Lower lobe of right lung (tissue), 2 donors: Measurements from ENCODE around the gene DIPK2A. TPM values are rescaled to one million over a fixed set of nuclear protein-coding genes. Genes with fewer than 3 reads are reported as not detected.

Source experiments
- ATAC-seq, 2 donors: fragments of 200-7000 bp; cut with Tn5 transposase; one replicate each; pipeline ENCODE4 v1.9.1; 2020 to 2022; ENCODE audit warnings: mild to moderate bottlenecking in 2 of 2, moderate library complexity in 2 of 2
- DNase-seq: peaks from one replicate; pipeline ENCODE4 v3.0.0-alpha.2; 2020
- H3K27ac ChIP-seq: fragments of 200-600 bp; one replicate; pipeline ENCODE4 v1.8.0; 2022
- H3K27me3 ChIP-seq: fragments of 200-600 bp; one replicate; pipeline ENCODE4 v1.8.0; 2022; ENCODE audit warnings: low read depth
- H3K36me3 ChIP-seq: fragments of 200-600 bp; one replicate; pipeline ENCODE4 v1.8.0; 2022; ENCODE audit warnings: mild to moderate bottlenecking
- H3K4me1 ChIP-seq: fragments of 200-600 bp; one replicate; pipeline ENCODE4 v1.8.0; 2022
- H3K4me3 ChIP-seq: fragments of 200-600 bp; one replicate; pipeline ENCODE4 v1.8.0; 2022; ENCODE audit warnings: mild to moderate bottlenecking
- H3K9me3 ChIP-seq: fragments of 200-600 bp; one replicate; pipeline ENCODE4 v1.8.0; 2022
- CTCF ChIP-seq: fragments of 200-600 bp; IDR thresholded peaks from one replicate; pipeline ENCODE4 v1.8.0; 2022; ENCODE audit warnings: antibody characterized with exemption, mild to moderate bottlenecking
- intact Hi-C: fragments of 100-400 bp; cut with DNase I; formaldehyde crosslinking; loops from one replicate; pipeline ENCODE4 v1.11.0; 2022
- total RNA-seq: library from RNA; stranded (reverse); fragmentation: NEBNext Ultra II Directional; extraction: Animal tissue kit (Norgen Biotek cat#: 25700); gene quantifications from one replicate; pipeline ENCODE4 v1.2.1, GENCODE V29; 2021
- donor health status: DM: no; HTN: yes; CAD: no; lungs with severe emphysema.

Gene DIPK2A
- total RNA-seq, 1 donor from 2014 or later: 22.4 TPM

- no peaks in the 10 kb centered on the region for H3K9me3 ChIP-seq
- no peaks in the 10 kb centered on the region for H3K4me1 ChIP-seq
- H3K27me3 ChIP-seq: no peaks in the 10 kb centered on the region
- no peak for TF ChIP-seq CTCF
- H3K36me3 ChIP-seq: no peaks in the 10 kb centered on the region
- H3K27ac ChIP-seq: no peak overlapping the region
- DNase-seq (no peak), ATAC-seq (no peak)
- H3K4me3 ChIP-seq: no peak overlapping the region
- intact Hi-C loops: no loop called here
Observed at GRCh38 chr3:144010371-144010770, 38.7 kb downstream of the DIPK2A start.

GRCh38 chr3:144011251-144011799 is 39.7 kb downstream of the DIPK2A start:
- H3K27me3 ChIP-seq: no peaks in the 10 kb centered on the region
- no peak overlapping the region for H3K27ac ChIP-seq
- no peak for DNase-seq
- H3K4me3 ChIP-seq: no peak overlapping the region
- TF ChIP-seq CTCF: no peak
- no peaks in the 10 kb centered on the region for H3K9me3 ChIP-seq
- ATAC-seq: no peak
- intact Hi-C loops: no loop called here
- H3K4me1 ChIP-seq: no peaks in the 10 kb centered on the region
- H3K36me3 ChIP-seq: no peaks in the 10 kb centered on the region

GRCh38 chr3:144015133-144015532 is 43.5 kb downstream of the DIPK2A start:
- intact Hi-C loops: no loop called here
- DNase-seq: no peak

GRCh38 chr3:144018776-144019175 is 47.2 kb downstream of the DIPK2A start:
- H3K27ac ChIP-seq: no peak overlapping the region
- no peak for ATAC-seq

More at GRCh38 chr3:144015133-144015532, 43.5 kb downstream of the DIPK2A start:
- Histone ChIP-seq H3K36me3 (no peaks in the 10 kb centered on the region), H3K27me3 (no peaks in the 10 kb centered on the region), H3K4me1 (no peaks in the 10 kb centered on the region), H3K4me3 (no peak overlapping the region), H3K27ac (no peak overlapping the region), H3K9me3 (no peaks in the 10 kb centered on the region)
- no peak for TF ChIP-seq CTCF
- no peak for ATAC-seq

More at GRCh38 chr3:144018776-144019175, 47.2 kb downstream of the DIPK2A start:
- Histone ChIP-seq H3K4me1 (no peaks in the 10 kb centered on the region), H3K4me3 (no peak overlapping the region), H3K27me3 (no peaks in the 10 kb centered on the region), H3K9me3 (peaks cover 5% of the 10 kb centered on the region), H3K36me3 (no peaks in the 10 kb centered on the region)
- intact Hi-C loops: no loop called here
- TF ChIP-seq CTCF: no peak
- DNase-seq: no peak

Other genes with a start within 250 kb of the DIPK2A start
- gene SLC9A9, start 123.4 kb upstream of the DIPK2A start, total RNA-seq: 15.6 TPM